Uterus (tissue), 4 donors: ENCODE results near the gene ITK. TPM values are rescaled to one million over a fixed set of nuclear protein-coding genes. Genes with fewer than 3 reads are reported as not detected.

Experiments
- DNase-seq, 2 donors: peaks; one replicate each; pipeline ENCODE4 v3.0.0-alpha.2; 2019 to 2020
- H3K27ac ChIP-seq, 2 donors: fragments of 200-600 bp; sonication (generic); 1 replicate in 1 of 2; 2 replicates in 1 of 2; pipeline ENCODE4 v1.5.1; 2016 to 2018
- H3K27me3 ChIP-seq, 2 donors: fragments of 200-600 bp; sonication (generic); one replicate each; pipeline ENCODE4 v1.5.1; 2018 to 2019; ENCODE audit warnings: control low read depth in 1 of 2
- H3K36me3 ChIP-seq, 2 donors: fragments of 200-600 bp; sonication (generic); one replicate each; pipeline ENCODE4 v1.5.1; 2019; ENCODE audit warnings: control low read depth in 1 of 2
- H3K4me1 ChIP-seq, 2 donors: fragments of 200-600 bp; sonication (generic); one replicate each; pipeline ENCODE4 v1.5.1; 2018 to 2019; ENCODE audit warnings: control low read depth in 1 of 2
- H3K4me3 ChIP-seq, 2 donors: fragments of 200-600 bp; sonication (generic); 1 replicate in 1 of 2; 2 replicates in 1 of 2; pipeline ENCODE4 v1.5.1; 2018 to 2019; ENCODE audit warnings: mild to moderate bottlenecking in 1 of 2
- H3K9me3 ChIP-seq, 2 donors: fragments of 200-600 bp; sonication (generic); one replicate each; pipeline ENCODE4 v1.5.1; 2019; ENCODE audit warnings: control low read depth in 1 of 2
- CTCF ChIP-seq, 4 experiments: fragments of 200-600 bp in 2 of 4; fragments of 450-650 bp in 2 of 4; sonication (generic) in 2 of 4; IDR thresholded peaks; one replicate each; pipeline ENCODE4 v1.5.1; 2016 to 2019; ENCODE audit warnings: antibody characterized with exemption in 4 of 4, mild to moderate bottlenecking in 2 of 4, moderate library complexity in 1 of 4
- POLR2A ChIP-seq, 2 donors: fragments of 450-650 bp; IDR thresholded peaks; one replicate each; pipeline ENCODE4 v1.6.1; 2016; ENCODE audit warnings: antibody characterized with exemption in 2 of 2, mild to moderate bottlenecking in 1 of 2, moderate library complexity in 1 of 2
- intact Hi-C: fragments of 100-400 bp; cut with DNase I; formaldehyde crosslinking; loops from one replicate; pipeline ENCODE4 v1.15.1; 2023; ENCODE audit warnings: low total_unique reads
- total RNA-seq, 4 donors: library from RNA; depleted of rRNA in 3 of 4; stranded (reverse); fragments of >200 nt in 3 of 4; gene quantifications; one replicate each; pipeline versions ENCODE4 v1.1.0 to v1.2.4, GENCODE V29; 2014 to 2023
- donor health status: DM: yes; HTN: yes; CAD: no.

Gene ITK
- total RNA-seq, 4 donors from 2014 or later: 0.41 to 2.8 (median 1.8) TPM

- DNase-seq: no peak
These were observed 90.1 kb downstream of the ITK start for GRCh38 chr5:157270771-157271170.

GRCh38 chr5:157271740-157272271 lies 91.2 kb downstream of the ITK start:
- no peaks in the 10 kb centered on the region for H3K9me3 ChIP-seq
- TF ChIP-seq CTCF (IDR thresholded peaks at IDR 0.05) (no peak), POLR2A (IDR thresholded peaks at IDR 0.05) (no peak)
- intact Hi-C loops: no loop called here
- no peak overlapping the region for H3K27ac ChIP-seq
- no peaks in the 10 kb centered on the region for H3K36me3 ChIP-seq
- DNase-seq: no peak
- no peak overlapping the region for H3K4me3 ChIP-seq
- H3K27me3 ChIP-seq: no peaks in the 10 kb centered on the region
- no peaks in the 10 kb centered on the region for H3K4me1 ChIP-seq

More at GRCh38 chr5:157270771-157271170, 90.1 kb downstream of the ITK start:
- no peaks in the 10 kb centered on the region for H3K36me3 ChIP-seq
- H3K27me3 ChIP-seq: no peaks in the 10 kb centered on the region
- intact Hi-C loops: no loop called here
- TF ChIP-seq CTCF (IDR thresholded peaks at IDR 0.05): no peak
- TF ChIP-seq POLR2A (IDR thresholded peaks at IDR 0.05): no peak
- peaks cover 0 to 3% of the 10 kb centered on the region in 2 donors for H3K4me1 ChIP-seq
- no peaks in the 10 kb centered on the region for H3K9me3 ChIP-seq
- no peak overlapping the region for H3K4me3 ChIP-seq
- H3K27ac ChIP-seq: no peak overlapping the region

GRCh38 chr5:157273131-157273556 lies 92.5 kb downstream of the ITK start:
- intact Hi-C loops: no loop called here
- no peak overlapping the region for H3K27ac ChIP-seq
- no peaks in the 10 kb centered on the region for H3K27me3 ChIP-seq
- TF ChIP-seq CTCF (IDR thresholded peaks at IDR 0.05): no peak
- no peak for TF ChIP-seq POLR2A (IDR thresholded peaks at IDR 0.05)
- no peaks in the 10 kb centered on the region for H3K36me3 ChIP-seq
- DNase-seq: no peak
- no peaks in the 10 kb centered on the region for H3K9me3 ChIP-seq
- H3K4me3 ChIP-seq: no peak overlapping the region
- no peaks in the 10 kb centered on the region for H3K4me1 ChIP-seq

GRCh38 chr5:157275403-157275802 lies 94.8 kb downstream of the ITK start:
- intact Hi-C loops: no loop called here
- Histone ChIP-seq H3K4me3 (no peak overlapping the region), H3K9me3 (no peaks in the 10 kb centered on the region), H3K27ac (no peak overlapping the region), H3K4me1 (no peaks in the 10 kb centered on the region), H3K27me3 (no peaks in the 10 kb centered on the region), H3K36me3 (no peaks in the 10 kb centered on the region)
- no peak for DNase-seq
- no peak for TF ChIP-seq POLR2A (IDR thresholded peaks at IDR 0.05)
- no peak for TF ChIP-seq CTCF (IDR thresholded peaks at IDR 0.05)

- Histone ChIP-seq H3K27ac (no peak overlapping the region), H3K36me3 (no peaks in the 10 kb centered on the region), H3K9me3 (no peaks in the 10 kb centered on the region), H3K27me3 (no peaks in the 10 kb centered on the region), H3K4me3 (no peak overlapping the region), H3K4me1 (no peaks in the 10 kb centered on the region)
- no peak for DNase-seq
- TF ChIP-seq POLR2A (IDR thresholded peaks at IDR 0.05) (no peak), CTCF (IDR thresholded peaks at IDR 0.05) (no peak)
- intact Hi-C loops: no loop called here
These were observed 97.8 kb downstream of the ITK start for GRCh38 chr5:157278319-157279037.
